ENCODE data around the gene GATC.
A peak's percentile ranks its signal among the peaks of the same experiment; 100 is the strongest.
"Not testable (repeated sequence)": the region's sequence is repeated elsewhere in the genome, so short reads cannot be mapped to it uniquely, and the experiment has no call there.

The GATC gene

DNA sequence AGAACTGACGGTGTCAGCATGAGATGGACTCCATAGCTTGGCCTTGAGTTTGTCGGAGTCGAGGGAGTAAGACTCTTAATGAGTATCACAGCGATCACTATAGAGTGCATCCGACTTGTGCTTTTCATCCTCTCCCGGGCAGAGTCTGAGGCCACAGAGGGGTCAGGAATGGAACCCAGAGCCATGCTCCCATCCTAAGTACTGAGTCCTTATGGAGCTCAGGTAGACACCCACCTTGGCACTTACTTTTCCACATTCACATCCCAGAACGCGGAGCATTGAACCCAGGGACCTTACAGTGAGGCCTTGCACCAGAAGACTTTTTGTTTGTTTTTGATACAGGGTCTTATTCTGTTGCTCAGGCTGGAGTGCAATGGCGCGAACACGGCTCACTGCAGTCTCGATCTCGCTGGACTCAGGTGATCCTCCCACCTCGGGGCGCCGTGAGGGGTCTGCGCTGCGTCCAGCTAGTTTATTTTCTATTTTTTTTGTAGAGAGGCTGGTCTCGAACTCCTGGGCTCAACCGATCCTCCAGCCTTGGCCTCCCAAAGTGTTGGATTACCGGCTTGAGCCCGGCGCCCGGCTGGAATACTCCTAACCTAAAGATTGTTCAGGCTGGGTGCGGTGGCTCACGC, 24.0 kb downstream of the GATC start:
- DNase-seq (ENCODE audit: low spot score): no peak

DNA sequence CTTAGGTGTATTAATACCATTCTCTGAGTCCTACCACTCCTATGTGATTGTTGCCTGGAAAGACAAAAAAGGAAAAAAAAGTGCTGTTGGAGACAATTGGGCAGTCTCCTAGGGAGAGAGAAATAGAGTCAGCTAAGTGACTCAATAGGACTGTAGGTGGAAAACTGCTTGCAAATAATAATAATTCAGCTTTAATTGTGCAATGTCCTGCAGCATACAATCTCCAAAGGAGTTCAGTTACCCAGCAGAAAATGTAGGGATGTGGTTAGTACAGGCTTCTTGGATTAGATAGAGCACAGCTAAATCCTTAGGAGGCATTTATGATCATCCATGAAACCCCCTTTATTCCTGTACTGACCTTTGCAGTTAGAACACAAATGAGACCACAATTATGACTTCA, 26.3 kb downstream of the GATC start:
- no peak for DNase-seq (ENCODE audit: low spot score)

DNA sequence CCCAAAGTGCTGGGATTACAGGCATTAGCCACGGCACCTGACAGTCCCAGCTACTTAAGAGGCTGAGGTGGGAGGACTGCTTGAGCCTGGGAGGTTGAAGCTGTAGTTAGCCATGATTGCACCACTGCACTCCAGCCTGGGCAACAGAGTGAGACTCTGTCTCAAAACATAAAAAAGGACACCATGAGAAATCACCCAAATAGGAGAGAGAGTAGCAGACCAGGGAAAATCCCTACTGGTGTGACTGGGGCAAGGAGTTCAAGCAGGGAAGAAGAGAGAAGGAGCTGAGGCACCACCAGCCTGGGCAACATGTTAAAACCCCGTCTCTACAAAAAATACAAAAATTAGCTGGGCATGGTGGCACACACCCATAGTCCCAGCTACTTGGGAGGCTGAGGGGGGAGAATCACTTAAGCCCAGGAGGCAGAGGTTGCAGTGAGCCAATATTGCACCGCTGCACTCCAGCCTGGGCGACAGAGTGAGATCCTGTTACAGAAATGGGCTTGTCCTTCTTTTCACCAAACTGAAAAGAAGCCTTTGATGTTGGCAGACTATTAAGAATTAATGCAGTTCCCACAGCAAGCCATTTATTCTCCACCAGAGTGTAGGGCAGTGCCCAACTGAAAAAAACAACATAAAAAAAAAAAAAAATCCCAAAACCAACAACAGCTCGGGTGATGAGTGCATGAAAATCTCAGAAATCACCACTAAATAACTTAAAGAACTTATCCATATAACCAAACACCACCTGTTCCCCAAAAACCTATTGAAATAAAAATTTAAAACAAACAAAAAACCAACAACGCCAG, 27.8 kb downstream of the GATC start:
- DNase-seq (ENCODE audit: low spot score): no peak

DNA sequence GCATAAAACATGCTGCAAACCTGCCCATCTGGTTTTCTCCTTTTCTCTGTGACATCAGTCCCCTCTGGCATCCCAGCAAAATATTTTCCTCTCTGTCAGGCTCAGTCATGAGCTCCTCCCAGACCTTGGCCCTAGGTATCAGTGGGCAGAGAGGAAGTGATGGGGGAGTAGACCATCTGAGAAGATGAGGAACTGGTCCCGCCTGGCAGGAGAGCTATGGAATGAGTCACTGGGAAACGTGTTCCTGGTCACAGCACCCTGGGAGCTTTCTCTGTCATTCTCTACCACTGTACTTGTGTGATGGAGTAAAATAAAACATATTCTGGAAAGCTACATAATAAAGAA, 28.3 kb downstream of the GATC start:
- DNase-seq (ENCODE audit: low spot score): no peak

DNA sequence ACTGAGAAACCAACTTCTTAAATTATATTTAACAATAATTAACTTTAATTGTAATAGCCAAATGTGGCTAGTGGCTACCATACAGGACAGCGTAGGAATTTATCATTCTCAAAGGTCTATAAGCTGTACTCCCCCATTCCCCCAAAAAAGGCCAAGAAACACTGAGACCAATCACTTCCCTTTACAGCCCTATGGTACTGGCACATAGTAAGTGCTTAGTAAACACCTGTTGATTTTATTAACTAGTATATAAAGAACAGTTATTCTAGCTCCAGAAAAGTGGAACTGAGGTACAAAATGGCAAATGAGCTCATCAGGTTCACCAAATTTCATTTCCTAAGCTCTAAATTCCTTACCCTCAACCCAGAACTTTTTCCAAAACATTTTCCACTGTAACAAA, 29.4 kb downstream of the GATC start:
- no peak for DNase-seq (ENCODE audit: low spot score)

DNA sequence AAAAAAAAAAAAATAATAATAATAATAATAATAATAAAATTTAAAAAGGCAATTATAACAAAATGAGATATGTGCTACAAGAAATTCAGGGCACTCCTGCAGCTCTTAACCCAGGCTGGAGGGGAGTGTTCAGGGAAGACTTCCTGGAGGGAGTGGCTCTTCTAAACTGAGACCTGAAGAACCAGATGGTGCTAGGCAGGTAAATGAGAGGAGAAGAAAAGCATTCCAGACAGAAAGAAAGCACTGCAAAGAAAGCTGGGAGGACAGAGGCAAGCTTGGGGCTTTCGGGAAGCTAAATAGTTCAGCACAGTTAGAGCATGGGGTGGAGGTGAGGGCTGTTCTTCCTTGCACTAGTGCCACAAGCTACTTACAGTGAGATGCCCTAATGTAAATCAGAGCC, 33.2 kb downstream of the GATC start:
- DNase-seq (ENCODE audit: low spot score): no peak

DNA sequence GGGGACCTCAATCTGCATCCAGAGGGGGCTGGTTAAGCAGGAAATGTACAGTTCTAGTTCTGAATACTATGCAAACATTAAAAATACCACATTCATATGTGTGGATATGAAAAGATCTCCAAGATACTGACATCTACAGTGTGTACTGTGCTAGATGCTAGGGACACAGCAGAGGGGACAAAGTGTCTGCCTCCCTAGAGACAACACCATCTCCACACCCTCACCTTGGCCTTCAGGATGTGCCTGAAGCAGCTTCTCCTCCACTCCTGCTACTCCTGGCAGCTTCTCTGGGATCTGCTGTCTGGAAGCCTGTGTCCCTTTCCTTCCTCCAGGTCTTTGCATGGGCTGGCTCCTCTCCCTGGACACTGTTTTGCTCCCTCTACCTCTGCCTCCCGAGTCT, 34.0 kb downstream of the GATC start:
- DNase-seq (ENCODE audit: low spot score): no peak

DNA sequence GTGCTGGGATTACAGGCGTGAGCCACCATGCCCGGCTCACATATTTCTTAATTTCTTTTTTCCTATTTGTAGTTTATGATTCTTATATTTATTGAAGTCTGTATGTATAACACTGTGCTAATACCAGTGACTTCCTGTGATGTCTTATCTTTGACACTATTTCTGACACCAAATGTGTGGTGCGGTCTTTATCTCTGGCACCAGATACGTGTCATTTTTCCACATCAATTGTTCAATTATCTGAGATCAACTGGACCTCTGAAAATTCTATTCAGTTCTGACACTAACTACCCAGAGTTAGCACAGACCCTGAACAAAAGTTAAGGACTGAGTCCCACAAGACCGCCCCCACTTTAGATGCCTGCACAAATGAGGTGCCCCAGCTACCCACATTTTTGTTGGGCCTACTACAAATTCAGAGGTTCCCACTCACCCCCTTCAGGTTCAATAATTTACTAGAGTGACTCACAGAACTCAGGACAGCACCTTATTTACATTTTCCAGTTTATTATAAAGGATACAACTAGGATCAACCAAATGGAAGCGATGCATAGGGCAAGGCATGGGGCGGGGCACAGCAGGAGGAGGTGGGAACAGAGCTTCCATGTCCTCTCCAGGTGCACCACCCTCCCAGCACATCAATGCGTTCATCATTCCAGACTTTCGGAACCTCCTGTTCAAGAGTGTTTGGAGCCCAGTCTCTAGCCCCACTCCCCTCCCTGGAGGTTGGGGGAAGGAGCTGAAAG, 35.0 kb downstream of the GATC start:
- DNase-seq (ENCODE audit: low spot score): no peak

DNA sequence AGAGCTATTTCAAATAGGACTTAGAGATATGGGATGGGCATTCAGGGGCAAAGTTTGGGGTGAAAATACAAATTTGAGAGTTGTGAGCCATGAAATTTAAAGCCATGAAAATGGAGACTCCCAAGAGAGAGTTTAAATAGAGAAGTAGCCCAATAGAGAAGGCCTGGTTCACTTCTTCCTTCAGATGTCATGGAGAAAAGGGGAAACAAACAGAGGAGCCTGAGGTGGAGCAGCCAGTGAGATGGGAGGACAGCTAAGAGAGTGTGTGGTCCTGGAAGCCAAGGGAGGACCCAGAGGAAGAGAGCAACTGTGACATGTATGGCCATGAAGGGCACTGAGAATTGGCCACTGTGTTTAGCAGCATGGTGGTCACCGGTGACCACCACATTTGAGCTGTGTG, 37.4 kb downstream of the GATC start:
- no peak for DNase-seq (ENCODE audit: low spot score)

DNA sequence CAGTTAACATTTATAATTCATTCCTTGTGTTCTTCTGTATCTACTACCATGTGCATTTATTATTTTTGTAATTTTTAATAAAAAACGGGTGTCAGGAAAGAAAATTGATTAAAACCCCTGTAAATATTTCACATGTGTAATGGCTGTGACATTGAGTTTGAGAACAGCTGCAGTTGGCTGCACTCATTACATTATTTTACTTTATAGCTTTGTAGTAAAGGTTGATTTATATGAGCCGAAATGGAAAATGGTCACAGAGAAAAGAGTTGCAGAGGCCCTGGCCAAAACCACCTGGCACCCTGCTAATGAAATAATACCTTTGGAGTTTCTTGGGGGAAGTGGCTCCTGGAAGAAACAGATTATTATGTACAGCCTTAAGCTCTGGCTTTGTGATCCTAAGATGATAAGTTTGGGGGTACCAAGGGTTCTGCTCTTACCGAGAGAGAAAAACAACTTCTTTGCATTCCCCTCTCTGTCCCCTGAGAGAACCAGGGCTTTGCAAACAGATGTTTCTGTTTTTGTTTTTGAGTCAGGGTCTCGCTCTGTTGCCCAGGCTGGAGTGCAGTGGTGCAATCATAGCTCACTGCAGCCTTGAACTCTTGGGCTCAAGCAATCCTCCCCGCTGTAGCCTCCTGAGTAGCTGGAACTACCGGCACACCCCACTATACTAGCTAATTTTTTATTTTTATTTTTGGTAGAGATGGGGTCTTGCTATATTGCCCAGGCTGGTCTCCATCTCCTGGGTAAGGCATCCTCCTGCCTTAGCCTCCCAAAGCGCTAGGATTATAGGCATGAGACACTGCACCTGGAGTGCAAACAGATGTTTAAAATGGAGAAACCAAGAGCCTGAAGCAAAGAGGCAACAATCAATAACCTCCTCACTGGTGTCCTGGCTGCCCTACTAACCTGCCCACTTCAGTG, 40.0 kb downstream of the GATC start:
- DNase-seq (ENCODE audit: low spot score): no peak

DNA sequence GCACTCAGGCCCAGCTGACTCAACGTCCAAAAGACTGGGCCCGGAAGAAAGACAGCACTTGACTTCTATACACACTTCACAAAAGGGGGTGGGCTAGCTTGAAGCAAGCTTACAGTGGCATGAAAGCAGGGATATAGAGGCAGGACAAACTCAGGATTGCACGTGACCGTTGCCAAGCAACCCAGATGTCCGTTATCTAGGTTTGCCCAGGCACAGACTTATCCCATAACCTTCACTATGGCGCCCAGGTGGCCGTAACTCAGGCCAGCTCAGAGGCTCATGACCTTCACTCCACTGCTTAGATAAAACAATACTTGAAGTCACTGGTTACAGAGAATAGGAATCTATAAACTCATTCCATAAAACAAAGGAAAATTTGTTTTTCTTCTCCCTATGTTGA, 41.3 kb downstream of the GATC start:
- not testable (repeated sequence) for DNase-seq (ENCODE audit: low spot score)

DNA sequence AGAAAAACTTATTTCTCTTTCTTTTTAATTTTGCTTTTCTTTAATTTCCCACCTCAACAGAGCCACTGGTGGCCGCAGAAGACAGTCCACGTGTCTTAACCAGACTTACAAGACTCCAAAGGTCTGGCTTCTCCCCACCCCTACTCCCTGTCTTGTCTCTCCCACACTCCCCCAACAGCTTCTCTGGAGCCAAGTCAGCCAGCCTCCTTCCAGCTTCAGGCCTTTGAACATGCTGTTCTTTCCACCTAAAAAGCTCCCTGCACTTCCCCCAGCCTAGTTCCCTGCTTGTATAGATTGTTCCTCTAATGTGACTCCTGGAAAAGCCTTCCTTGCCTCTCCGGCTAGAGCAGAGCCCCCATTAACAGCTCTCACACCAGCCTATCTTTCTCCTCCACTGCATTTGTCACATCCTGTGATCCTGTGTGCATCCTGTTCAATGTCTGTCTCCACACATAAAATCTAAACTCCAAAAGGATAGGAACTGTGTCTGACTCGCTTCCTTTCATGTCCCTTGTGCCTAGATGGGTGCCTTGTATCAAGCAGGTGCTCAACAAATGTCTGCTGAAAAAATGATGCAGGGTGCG, 41.9 kb downstream of the GATC start:
- no peak for DNase-seq (ENCODE audit: low spot score)

DNA sequence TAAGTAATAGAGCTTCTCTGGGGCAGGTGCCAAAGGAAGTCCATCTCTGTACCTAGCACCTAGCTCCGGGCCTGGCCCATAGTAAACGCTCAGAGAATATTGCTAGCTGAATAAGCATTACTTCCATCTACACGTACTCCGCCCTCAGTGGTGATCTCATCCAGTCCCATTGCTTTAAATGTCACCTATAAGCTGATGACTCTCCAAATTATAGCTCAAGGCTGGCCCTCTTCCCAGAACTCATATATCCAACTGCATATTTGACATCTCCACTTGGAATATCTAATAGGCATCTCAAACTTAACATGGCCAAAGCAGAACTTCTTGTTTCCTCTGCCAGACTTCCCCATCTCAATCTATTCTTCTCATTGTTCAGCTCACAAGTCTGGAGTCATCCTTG, 42.8 kb downstream of the GATC start:
- DNase-seq (ENCODE audit: low spot score): no peak

DNA sequence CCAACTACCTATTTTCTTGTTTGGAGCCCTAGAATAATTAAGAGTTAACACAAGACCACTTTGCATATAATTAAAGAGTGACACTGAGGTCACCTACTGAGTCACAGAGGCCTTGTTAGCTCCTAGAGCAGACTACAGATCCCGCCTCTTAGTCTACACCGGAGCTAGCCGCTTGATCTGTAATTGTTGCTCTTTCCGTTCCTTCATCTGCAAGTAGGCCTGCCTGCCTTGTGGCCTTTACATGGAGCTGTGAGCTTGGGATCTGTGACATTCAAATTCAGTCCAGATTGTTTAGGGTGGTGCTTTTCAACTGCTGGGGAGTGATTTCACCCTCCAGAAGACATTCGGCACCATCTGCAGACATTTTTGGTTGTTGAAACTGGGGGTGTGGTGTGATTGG, 44.1 kb downstream of the GATC start:
- no peak for DNase-seq (ENCODE audit: low spot score)

DNA sequence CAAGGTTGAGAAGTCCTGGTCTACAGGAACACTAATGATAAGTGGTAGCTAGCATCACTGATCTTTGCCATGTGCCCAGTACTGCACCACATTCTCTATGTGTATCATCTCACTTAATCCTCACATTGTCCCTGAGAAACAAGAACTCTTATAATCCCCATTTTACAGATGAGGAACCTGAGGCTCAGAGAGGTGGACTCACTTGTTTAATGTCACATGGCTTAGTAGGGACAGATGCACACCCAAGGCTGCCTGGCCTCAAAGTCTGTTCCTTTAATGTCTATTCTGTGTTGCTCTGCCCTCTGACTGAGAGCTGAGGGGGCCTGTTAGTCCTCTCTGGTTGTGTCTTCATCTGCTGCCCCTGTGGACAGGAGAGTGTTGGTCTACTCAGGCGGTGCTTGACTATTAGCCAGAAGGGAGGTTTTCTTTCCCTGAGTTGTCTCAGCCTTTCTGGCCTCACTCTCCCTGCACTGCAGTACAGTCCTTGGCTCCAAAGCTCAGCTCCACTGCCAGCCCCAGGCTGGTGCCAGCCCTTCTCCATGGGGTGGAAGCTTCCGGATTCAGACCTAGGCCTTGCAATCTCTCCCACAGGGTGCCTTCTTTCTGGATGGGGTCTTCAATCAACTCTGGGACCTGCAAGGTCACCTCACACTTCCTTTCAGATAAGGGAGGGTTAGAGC, 44.7 kb downstream of the GATC start:
- no peak for DNase-seq (ENCODE audit: low spot score)

DNA sequence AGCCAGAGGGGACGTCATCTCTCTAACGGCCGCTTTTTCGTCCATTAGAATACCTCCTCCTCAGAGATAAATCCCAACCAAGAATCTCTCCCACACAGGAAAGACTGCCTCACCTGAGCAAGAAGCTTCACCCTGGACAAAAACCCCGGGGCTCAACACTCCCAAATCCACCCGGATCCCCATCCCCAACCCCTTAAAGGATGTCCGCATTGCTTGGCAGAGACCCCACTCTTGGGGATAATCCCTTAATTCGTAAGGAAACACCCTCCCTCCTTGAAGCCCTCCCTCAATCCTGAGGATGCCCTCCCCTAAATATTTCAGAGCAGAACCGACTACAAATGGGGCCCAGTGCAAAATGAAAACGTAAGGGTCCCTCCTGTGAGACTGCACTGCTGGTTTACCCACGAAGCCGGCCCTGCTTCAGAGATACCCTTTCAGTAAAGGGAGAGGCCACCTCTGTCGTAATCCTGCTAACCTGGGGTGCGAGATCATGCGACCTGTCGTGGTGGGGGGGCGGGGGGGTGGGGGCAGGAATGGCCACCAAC, 49.0 kb downstream of the GATC start:
- DNase-seq (ENCODE audit: low spot score): no peak

DNA sequence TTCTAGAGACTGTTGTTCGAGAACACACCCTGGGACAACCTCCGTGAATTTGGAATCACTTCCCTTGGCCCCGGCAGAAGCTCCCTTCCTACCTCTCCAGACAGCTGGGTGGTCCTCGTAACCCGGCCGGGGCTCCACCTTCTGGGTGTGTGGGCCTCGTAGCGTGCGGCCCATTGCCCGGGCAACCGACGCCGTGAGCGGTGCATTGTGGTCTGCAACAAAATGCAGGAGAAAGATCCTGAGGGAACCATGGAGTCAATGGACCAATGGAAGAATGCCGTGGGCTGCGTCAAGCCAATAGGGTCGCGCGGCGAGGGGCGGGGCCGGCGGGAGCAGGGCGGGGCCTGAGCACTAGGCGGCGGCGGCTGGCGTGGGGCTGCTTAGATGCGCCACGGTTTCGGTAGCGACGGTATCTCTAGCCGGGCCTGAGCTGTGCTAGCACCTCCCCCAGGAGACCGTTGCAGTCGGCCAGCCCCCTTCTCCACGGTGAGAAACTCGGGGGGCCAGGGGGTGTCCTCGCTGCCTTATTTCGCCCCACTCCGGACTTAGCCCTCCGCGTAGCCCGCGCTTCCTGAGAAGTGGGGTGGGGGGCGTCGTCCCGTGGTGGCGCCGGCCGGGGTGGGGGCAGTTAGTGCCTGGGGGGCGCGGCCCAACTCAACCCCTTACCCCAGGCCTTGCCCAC, 49.6 kb downstream of the GATC start, which contains the start of gene DYNLL1:
Gene DYNLL1, plus strand, starts transcription at position 383 of the 682 bp plus-strand sequence. CDS start 309 bp downstream, outside the sequence.
- DNase-seq (ENCODE audit: low spot score): peak; percentile 100

DNA sequence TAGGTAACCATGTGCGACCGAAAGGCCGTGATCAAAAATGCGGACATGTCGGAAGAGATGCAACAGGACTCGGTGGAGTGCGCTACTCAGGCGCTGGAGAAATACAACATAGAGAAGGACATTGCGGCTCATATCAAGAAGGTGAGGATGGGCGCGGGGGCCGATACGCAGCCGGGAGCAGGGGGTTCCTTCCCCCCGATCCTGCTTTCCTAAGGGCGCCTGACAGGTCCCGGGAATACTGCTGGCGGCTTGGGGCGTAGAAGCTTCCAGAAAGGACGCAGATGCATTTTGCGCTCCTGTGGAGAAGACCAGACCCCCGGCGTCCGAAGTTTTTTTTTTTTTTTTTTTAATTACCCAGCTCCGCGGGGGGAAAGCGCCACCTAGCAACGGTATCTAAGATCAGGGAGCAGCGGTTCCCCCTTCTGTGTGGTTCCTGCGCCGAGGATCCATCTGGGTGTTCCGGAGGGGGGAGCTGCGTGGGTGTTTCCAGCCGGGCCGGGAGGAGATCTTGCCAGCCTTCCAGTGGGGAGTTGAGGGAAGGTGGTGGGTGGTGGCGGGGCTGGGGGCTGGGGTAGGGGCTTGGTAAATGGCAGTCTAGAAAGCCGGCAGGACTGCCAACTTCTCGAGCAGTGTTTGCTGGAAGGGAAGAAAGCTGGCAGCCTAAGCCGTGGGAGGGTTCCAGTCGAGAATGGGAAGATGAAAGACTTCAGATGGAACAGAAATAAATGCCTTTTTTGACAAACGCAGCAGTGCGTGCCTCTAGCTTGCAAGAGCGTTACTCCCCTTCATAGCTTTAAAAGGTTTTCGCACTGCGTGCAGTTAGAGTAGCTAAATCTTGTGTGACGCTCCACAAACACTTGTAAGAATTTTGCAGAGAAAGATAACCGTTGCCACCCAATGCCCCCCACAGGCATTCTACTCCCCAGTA, 50.4 kb downstream of the GATC start:
- peak; percentile 85 for DNase-seq (ENCODE audit: low spot score)

DNA sequence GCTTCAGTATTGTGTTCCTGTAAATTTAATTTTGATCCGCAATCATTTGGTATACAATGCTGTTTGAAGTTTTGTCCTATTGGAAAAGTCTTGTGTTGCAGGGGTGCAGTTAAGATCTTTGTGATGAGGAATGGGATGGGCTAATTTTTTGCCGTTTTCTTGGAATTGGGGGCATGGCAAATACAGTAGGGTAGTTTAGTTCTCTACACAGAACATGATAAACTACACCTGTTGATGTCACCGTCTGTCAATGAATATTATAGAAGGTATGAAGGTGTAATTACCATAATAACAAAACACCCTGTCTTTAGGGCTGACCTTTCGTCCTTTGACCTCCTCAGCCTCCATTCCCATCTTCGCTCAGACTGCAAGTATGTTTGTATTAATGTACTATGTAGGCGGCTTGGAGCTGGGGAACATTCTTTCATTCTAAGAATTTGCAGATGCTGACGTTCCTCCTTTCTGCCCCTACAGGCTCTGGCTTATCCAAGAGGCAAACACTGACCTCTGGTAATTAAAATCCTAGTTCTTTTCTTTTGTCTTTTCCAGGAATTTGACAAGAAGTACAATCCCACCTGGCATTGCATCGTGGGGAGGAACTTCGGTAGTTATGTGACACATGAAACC, 51.4 kb downstream of the GATC start:
- no peak for DNase-seq (ENCODE audit: low spot score)
